ENCODE results near the gene PRIM2.
"Not testable (repeated sequence)": the region's sequence is repeated elsewhere in the genome, so short reads cannot be mapped to it uniquely, and the experiment has no call there.

Gene PRIM2

GRCh38 chr6:57307850-57308249 is 9.6 kb upstream of the PRIM2 start:
- TF ChIP-seq, protein P1, sequence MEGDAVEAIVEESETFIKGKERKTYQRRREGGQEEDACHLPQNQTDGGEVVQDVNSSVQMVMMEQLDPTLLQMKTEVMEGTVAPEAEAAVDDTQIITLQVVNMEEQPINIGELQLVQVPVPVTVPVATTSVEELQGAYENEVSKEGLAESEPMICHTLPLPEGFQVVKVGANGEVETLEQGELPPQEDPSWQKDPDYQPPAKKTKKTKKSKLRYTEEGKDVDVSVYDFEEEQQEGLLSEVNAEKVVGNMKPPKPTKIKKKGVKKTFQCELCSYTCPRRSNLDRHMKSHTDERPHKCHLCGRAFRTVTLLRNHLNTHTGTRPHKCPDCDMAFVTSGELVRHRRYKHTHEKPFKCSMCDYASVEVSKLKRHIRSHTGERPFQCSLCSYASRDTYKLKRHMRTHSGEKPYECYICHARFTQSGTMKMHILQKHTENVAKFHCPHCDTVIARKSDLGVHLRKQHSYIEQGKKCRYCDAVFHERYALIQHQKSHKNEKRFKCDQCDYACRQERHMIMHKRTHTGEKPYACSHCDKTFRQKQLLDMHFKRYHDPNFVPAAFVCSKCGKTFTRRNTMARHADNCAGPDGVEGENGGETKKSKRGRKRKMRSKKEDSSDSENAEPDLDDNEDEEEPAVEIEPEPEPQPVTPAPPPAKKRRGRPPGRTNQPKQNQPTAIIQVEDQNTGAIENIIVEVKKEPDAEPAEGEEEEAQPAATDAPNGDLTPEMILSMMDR (IDR thresholded peaks at IDR 0.05; ENCODE audit: control extremely low read depth, extremely low read depth, low read depth, missing control alignments): no peak
- ChIA-PET POLR2A (no interaction called here), CTCF (no interaction called here)
- DNase-seq (ENCODE audit: extremely low spot score): no peak

GRCh38 chr6:57308755-57309154 is 8.7 kb upstream of the PRIM2 start:
- DNase-seq (ENCODE audit: extremely low spot score); CTCF ChIA-PET; POLR2A ChIA-PET: not testable (repeated sequence)

DNA sequence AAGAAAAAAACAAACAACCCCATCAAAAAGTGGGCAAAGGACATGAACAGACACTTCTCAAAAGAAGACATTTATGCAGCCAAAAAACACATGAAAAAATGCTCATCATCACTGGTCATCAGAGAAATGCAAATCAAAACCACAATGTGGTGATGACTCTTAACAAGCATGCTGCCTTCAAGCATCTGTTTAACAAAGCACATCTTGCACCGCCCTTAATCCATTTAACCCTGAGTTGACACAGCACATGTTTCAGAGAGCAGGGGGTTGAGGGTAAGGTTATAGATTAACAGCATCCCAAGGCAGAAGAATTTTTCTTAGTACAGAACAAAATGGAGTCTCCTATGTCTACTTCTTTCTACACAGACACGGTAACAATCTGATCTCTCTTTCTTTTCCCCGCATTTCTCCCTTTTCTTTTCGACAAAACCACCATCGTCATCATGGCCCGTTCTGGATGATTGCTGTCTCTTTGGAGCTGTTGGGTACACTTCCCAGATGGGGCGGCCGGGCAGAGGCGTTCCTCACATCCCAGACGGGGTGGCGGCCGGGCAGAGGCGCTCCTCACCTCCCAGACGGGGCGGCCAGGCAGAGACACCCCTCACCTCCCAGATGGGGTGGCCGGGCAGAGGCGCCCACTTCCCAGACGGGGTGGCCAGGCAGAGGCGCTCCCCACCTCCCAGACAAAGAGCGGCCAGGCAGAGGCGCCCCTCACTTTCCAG is 7.2 kb upstream of the PRIM2 start:
- DNase-seq (ENCODE audit: extremely low spot score); POLR2A ChIA-PET; CTCF ChIA-PET: not testable (repeated sequence)

- DNase-seq (ENCODE audit: extremely low spot score): no peak
- POLR2A ChIA-PET: no interaction called here
- TF ChIP-seq, protein P1 (IDR thresholded peaks at IDR 0.05; ENCODE audit: control extremely low read depth, extremely low read depth, low read depth, missing control alignments): no peak
- CTCF ChIA-PET: no interaction called here
These were observed 6.6 kb upstream of the PRIM2 start for GRCh38 chr6:57310817-57311157.

DNA sequence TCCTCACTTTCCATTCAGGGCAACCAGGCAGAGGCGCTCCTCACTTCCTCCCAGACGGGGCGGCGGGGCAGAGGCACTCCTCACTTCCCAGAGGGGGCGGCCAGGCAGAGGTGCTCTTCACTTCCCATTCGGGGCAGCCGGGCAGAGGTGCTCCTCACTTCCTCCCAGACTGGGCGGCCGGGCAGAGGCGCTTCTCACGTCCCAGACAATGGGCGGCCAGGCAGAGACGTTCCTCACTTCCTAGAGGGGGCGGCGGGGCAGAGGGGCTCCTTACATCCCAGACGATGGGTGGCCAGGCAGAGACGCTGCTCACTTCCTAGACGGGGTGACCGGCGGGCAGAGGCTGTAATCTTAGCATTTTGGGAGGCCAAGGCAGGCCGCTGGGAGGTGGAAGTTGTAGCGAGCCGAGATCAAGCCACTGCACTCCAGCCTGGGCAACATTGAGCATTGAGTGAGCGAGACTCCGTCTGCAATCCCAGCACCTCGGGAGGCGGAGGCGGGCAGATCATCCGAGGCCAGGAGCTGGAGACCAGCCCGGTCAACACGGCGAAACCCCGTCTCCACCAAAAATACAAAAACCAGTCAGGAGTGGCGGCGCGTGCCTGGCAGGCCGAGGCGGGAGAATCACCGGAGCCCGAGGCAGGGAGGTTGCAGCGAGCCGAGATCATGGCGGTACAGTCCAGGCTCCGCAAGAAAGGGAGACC is 6.0 kb upstream of the PRIM2 start:
- POLR2A ChIA-PET; DNase-seq (ENCODE audit: extremely low spot score): not testable (repeated sequence)
- CTCF ChIA-PET: interaction anchor here (1.2 kb wide), 1 partner anchor 408 kb away, joined by 5 read pairs; no protein-coding TSS in a partner anchor

DNA sequence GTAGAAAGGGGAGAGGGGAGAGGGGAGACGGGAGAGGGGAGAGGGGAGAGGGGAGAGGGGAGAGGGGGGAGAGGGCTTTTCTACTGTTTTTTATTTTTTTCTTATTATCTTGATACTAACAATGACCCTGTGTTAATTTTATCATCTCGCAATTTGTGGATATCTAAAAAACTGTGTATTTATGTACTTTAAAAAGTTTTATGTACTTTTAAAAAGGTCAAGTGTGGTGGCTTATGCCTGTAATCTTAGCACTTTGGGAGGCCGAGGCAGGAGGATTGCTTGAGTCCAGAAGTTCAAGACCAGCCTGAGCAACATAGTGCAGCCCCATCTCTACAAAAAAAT is 5.5 kb upstream of the PRIM2 start:
- ChIA-PET CTCF (interaction anchor here (1.0 to 1.2 kb wide), 2 partner anchors 45 to 409 kb away, joined by 3 to 5 read pairs; no protein-coding TSS in a partner anchor), POLR2A (no interaction called here)
- no peak for DNase-seq (ENCODE audit: extremely low spot score)
- TF ChIP-seq, protein P1 (IDR thresholded peaks at IDR 0.05; ENCODE audit: control extremely low read depth, extremely low read depth, low read depth, missing control alignments): no peak

GRCh38 chr6:57313009-57313408 is 4.4 kb upstream of the PRIM2 start:
- no peak for DNase-seq (ENCODE audit: extremely low spot score)
- TF ChIP-seq, protein P1 (IDR thresholded peaks at IDR 0.05; ENCODE audit: control extremely low read depth, extremely low read depth, low read depth, missing control alignments): no peak
- CTCF ChIA-PET: interaction anchor here (0.9 to 4.8 kb wide), 6 partner anchors 9 to 410 kb away, joined by 3 to 101 read pairs (median 6); no protein-coding TSS in a partner anchor
- POLR2A ChIA-PET: no interaction called here

DNA sequence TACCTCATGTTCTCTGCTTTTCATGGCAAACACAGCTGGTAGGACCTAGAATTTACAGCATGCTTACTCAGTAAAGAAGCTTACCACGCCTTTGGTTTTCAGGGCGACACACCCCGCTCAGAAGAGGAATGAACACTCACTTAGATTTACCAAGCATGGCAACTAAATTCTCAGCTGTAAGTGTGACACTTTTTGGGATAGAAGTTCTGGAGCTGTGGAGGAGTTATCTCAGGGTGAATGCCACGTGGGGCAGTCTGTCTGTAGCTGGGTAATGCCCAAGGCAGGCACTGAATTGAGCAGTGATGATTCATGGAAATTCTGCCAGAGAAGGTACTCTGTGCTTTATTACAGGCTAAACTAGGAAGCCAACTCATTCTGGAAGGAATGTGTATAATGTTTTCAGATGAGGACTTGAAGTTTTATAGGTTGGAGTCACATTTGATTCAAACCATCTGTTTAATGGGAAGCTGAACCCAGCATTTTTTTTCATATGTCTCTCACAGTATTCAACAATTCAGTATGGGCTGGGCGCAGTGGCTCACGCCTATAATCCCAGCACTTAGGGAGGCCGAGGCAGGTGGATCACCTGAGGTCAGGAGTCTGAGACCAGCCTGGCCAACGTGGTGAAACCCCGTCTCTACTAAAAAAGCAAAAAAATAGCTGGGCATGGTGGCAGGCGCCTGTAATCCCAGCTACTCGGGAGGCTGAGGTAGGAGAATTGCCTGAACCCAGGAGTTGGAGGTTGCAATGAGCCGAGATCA is 3.5 kb upstream of the PRIM2 start:
- CTCF ChIA-PET: interaction anchor here (0.9 to 4.8 kb wide), 8 partner anchors 8 to 411 kb away, joined by 3 to 101 read pairs (median 8); no protein-coding TSS in a partner anchor
- no peak for DNase-seq (ENCODE audit: extremely low spot score)
- POLR2A ChIA-PET: interaction anchor here (0.5 kb wide), 1 partner anchor 73 kb away, joined by 4 read pairs; no protein-coding TSS in a partner anchor
- TF ChIP-seq, protein P1 (IDR thresholded peaks at IDR 0.05; ENCODE audit: control extremely low read depth, extremely low read depth, low read depth, missing control alignments): no peak
